D341Med (cell line): ENCODE results near the gene MAP4.

Source experiments
- DNase-seq: peaks from one replicate; pipeline ENCODE4 v3.0.0; 2012; ENCODE audit warnings: low spot score

Gene MAP4

GRCh38 chr3:47964740-47965139 is 51.5 kb downstream of the MAP4 start:
- no peak for DNase-seq

- DNase-seq: no peak
Observed at GRCh38 chr3:47961815-47962606, 54.2 kb downstream of the MAP4 start.

GRCh38 chr3:47961036-47961435 is 55.2 kb downstream of the MAP4 start:
- DNase-seq: no peak

- DNase-seq: no peak
Observed at GRCh38 chr3:47956521-47956920, 59.7 kb downstream of the MAP4 start.

GRCh38 chr3:47954567-47954966 is 61.6 kb downstream of the MAP4 start:
- DNase-seq: no peak

- DNase-seq: no peak
Observed at GRCh38 chr3:47950453-47951169, 65.6 kb downstream of the MAP4 start.

- no peak for DNase-seq
Observed at GRCh38 chr3:47949979-47950378, 66.2 kb downstream of the MAP4 start.

GRCh38 chr3:47940232-47940631 is 76.0 kb downstream of the MAP4 start:
- no peak for DNase-seq

GRCh38 chr3:47932421-47932820 is 83.8 kb downstream of the MAP4 start:
- no peak for DNase-seq

- no peak for DNase-seq
Observed at GRCh38 chr3:47930979-47931378, 85.2 kb downstream of the MAP4 start.

- no peak for DNase-seq
Observed at GRCh38 chr3:47916696-47917095, 99.5 kb downstream of the MAP4 start.

GRCh38 chr3:47916201-47916600 is 100.0 kb downstream of the MAP4 start:
- DNase-seq: no peak

GRCh38 chr3:47912006-47912504 is 104.2 kb downstream of the MAP4 start:
- no peak for DNase-seq

- no peak for DNase-seq
Observed at GRCh38 chr3:47910777-47911440, 105.3 kb downstream of the MAP4 start.

GRCh38 chr3:47910233-47910632 is 106.0 kb downstream of the MAP4 start:
- no peak for DNase-seq

GRCh38 chr3:47909607-47910006 is 106.6 kb downstream of the MAP4 start:
- no peak for DNase-seq

- no peak for DNase-seq
Observed at GRCh38 chr3:47908744-47909143, 107.5 kb downstream of the MAP4 start.

GRCh38 chr3:47907784-47908183 is 108.4 kb downstream of the MAP4 start:
- no peak for DNase-seq

- DNase-seq: no peak
Observed at GRCh38 chr3:47902746-47903145, 113.5 kb downstream of the MAP4 start.

GRCh38 chr3:47901280-47901833 is 114.9 kb downstream of the MAP4 start:
- no peak for DNase-seq

GRCh38 chr3:47899495-47900108 is 116.6 kb downstream of the MAP4 start:
- DNase-seq: no peak

GRCh38 chr3:47897954-47898353 is 118.3 kb downstream of the MAP4 start:
- DNase-seq: no peak
